ENCODE results near the gene BPTF.

The BPTF gene

GRCh38 chr17:67998466-67998865 is 173.2 kb downstream of the BPTF start:
- DNase-seq (ENCODE audit: low spot score) (no peak), ATAC-seq (ENCODE audit: low read depth) (no peak)
- Histone ChIP-seq H3K36me3 (ENCODE audit: low read depth) (no peaks in the 10 kb centered on the region), H3K27ac (ENCODE audit: poor library complexity, severe bottlenecking) (no peak overlapping the region), H3K9me3 (ENCODE audit: severe bottlenecking) (no peaks in the 10 kb centered on the region), H3K4me1 (ENCODE audit: insufficient read depth, poor library complexity, severe bottlenecking) (peaks cover 10% of the 10 kb centered on the region), H3K4me3 (ENCODE audit: severe bottlenecking) (no peak overlapping the region), H3K27me3 (ENCODE audit: insufficient read depth, poor library complexity, severe bottlenecking) (no peaks in the 10 kb centered on the region)
- TF ChIP-seq, protein P1, sequence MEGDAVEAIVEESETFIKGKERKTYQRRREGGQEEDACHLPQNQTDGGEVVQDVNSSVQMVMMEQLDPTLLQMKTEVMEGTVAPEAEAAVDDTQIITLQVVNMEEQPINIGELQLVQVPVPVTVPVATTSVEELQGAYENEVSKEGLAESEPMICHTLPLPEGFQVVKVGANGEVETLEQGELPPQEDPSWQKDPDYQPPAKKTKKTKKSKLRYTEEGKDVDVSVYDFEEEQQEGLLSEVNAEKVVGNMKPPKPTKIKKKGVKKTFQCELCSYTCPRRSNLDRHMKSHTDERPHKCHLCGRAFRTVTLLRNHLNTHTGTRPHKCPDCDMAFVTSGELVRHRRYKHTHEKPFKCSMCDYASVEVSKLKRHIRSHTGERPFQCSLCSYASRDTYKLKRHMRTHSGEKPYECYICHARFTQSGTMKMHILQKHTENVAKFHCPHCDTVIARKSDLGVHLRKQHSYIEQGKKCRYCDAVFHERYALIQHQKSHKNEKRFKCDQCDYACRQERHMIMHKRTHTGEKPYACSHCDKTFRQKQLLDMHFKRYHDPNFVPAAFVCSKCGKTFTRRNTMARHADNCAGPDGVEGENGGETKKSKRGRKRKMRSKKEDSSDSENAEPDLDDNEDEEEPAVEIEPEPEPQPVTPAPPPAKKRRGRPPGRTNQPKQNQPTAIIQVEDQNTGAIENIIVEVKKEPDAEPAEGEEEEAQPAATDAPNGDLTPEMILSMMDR (IDR thresholded peaks at IDR 0.05; ENCODE audit: poor library complexity, severe bottlenecking) = no peak

DNA sequence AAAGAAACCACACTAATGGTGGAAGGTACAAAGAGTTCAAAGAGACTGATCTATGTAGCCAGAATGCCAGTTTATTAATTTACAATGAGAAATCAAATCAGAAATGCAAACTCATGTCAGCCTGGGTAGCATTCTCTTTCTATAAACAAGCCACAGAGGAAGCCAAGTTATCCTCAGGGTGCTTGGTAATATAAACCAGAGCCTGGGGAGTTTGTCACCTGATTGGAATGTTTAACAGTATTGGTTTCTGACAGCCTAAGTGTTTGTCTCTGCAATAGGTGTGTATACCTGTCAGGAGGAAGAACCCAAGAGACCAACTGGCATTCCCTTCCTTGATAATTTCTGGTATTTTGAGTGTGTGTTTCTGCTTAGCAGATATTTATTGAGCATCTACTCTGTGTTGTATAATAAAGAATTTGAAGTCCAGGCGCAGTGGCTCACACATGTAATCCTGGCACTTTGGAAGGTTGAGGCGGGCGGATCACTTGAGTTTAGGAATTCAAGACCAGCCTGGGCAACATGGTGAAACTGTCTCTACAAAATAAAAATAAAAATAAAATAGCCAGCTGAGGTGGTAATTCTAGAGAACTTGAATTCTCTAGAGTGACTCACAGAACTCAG is 174.1 kb downstream of the BPTF start:
- ATAC-seq (ENCODE audit: low read depth) (peak; percentile 82), DNase-seq (ENCODE audit: low spot score) (no peak)
- Histone ChIP-seq H3K9me3 (ENCODE audit: severe bottlenecking) (no peaks in the 10 kb centered on the region), H3K36me3 (ENCODE audit: low read depth) (no peaks in the 10 kb centered on the region), H3K4me1 (ENCODE audit: insufficient read depth, poor library complexity, severe bottlenecking) (peaks cover 7% of the 10 kb centered on the region), H3K4me3 (ENCODE audit: severe bottlenecking) (no peak overlapping the region), H3K27me3 (ENCODE audit: insufficient read depth, poor library complexity, severe bottlenecking) (no peaks in the 10 kb centered on the region), H3K27ac (ENCODE audit: poor library complexity, severe bottlenecking) (no peak overlapping the region)
- TF ChIP-seq, protein P1 (IDR thresholded peaks at IDR 0.05; ENCODE audit: poor library complexity, severe bottlenecking) = no peak

DNA sequence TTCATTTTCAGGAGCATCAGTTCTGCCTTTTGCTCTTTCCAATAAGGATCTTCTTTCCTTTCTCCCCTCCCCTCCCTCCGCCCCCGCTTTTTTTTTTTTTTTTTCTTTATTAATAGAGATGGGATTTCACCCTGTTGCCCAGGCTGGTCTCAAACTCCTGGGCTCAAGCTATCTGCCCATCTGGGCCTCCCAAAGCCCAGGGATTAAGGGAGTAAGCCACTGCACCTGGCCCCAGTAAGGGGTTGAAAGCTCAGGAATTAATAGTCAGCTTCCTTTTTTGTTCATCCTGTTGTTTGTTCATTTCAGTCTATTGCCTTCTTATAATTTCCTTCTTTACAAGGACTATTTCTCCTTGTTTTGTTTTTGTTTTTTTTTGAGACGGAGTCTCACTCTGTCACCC is 178.9 kb downstream of the BPTF start:
- DNase-seq (ENCODE audit: low spot score) = no peak
- Histone ChIP-seq H3K9me3 (ENCODE audit: severe bottlenecking) (no peaks in the 10 kb centered on the region), H3K27me3 (ENCODE audit: insufficient read depth, poor library complexity, severe bottlenecking) (no peaks in the 10 kb centered on the region), H3K27ac (ENCODE audit: poor library complexity, severe bottlenecking) (no peak overlapping the region), H3K36me3 (ENCODE audit: low read depth) (no peaks in the 10 kb centered on the region), H3K4me3 (ENCODE audit: severe bottlenecking) (no peak overlapping the region), H3K4me1 (ENCODE audit: insufficient read depth, poor library complexity, severe bottlenecking) (no peaks in the 10 kb centered on the region)
- TF ChIP-seq, protein P1 (IDR thresholded peaks at IDR 0.05; ENCODE audit: poor library complexity, severe bottlenecking) = no peak
- ATAC-seq (ENCODE audit: low read depth) = no peak

DNA sequence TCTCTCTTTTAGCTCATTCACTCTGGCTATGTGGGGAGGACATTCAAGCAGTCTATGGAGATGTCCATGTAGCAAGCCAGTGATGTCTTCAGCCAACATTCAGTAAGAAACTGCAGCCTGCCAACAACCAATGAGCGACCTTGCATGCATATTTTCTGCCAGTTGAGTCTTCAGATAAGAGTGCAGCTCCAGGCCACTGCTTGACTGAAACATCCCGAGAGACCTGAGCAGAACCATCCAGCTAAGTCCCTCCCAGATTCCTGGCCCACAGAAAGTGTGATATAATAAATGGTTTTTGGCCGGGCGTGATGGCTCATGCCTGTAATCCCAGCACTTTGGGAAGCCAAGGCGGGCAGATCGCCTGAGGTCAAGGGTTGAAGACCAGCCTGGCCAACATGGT is 181.5 kb downstream of the BPTF start:
- TF ChIP-seq, protein P1 (IDR thresholded peaks at IDR 0.05; ENCODE audit: poor library complexity, severe bottlenecking) = no peak
- Histone ChIP-seq H3K27ac (ENCODE audit: poor library complexity, severe bottlenecking) (no peak overlapping the region), H3K36me3 (ENCODE audit: low read depth) (no peaks in the 10 kb centered on the region), H3K4me3 (ENCODE audit: severe bottlenecking) (no peak overlapping the region), H3K4me1 (ENCODE audit: insufficient read depth, poor library complexity, severe bottlenecking) (no peaks in the 10 kb centered on the region), H3K27me3 (ENCODE audit: insufficient read depth, poor library complexity, severe bottlenecking) (no peaks in the 10 kb centered on the region), H3K9me3 (ENCODE audit: severe bottlenecking) (no peaks in the 10 kb centered on the region)
- ATAC-seq (ENCODE audit: low read depth) (no peak), DNase-seq (ENCODE audit: low spot score) (no peak)

- TF ChIP-seq, protein P1 (IDR thresholded peaks at IDR 0.05; ENCODE audit: poor library complexity, severe bottlenecking) = peak; percentile 79
- Histone ChIP-seq H3K27me3 (ENCODE audit: insufficient read depth, poor library complexity, severe bottlenecking) (no peaks in the 10 kb centered on the region), H3K9me3 (ENCODE audit: severe bottlenecking) (no peaks in the 10 kb centered on the region), H3K27ac (ENCODE audit: poor library complexity, severe bottlenecking) (no peak overlapping the region), H3K4me3 (ENCODE audit: severe bottlenecking) (no peak overlapping the region), H3K36me3 (ENCODE audit: low read depth) (no peaks in the 10 kb centered on the region), H3K4me1 (ENCODE audit: insufficient read depth, poor library complexity, severe bottlenecking) (no peaks in the 10 kb centered on the region)
- DNase-seq (ENCODE audit: low spot score) = no peak
- 0 out of 3 replicates have a peak, but pooled peaks have one; percentile 42 for ATAC-seq (ENCODE audit: low read depth)
These were observed 185.9 kb downstream of the BPTF start for GRCh38 chr17:68011199-68011665.

All from RWPE2 (cell line).